Measurements from ENCODE around the gene GAK. TPM values are rescaled to one million over a fixed set of nuclear protein-coding genes. Genes with fewer than 3 reads are reported as not detected.
"Not testable (repeated sequence)": the region's sequence is repeated elsewhere in the genome, so short reads cannot be mapped to it uniquely, and the experiment has no call there.

Gene GAK
- total and polyA plus RNA-seq, 7 donors = 20.9 to 55.8 (median 36.4) TPM

DNA sequence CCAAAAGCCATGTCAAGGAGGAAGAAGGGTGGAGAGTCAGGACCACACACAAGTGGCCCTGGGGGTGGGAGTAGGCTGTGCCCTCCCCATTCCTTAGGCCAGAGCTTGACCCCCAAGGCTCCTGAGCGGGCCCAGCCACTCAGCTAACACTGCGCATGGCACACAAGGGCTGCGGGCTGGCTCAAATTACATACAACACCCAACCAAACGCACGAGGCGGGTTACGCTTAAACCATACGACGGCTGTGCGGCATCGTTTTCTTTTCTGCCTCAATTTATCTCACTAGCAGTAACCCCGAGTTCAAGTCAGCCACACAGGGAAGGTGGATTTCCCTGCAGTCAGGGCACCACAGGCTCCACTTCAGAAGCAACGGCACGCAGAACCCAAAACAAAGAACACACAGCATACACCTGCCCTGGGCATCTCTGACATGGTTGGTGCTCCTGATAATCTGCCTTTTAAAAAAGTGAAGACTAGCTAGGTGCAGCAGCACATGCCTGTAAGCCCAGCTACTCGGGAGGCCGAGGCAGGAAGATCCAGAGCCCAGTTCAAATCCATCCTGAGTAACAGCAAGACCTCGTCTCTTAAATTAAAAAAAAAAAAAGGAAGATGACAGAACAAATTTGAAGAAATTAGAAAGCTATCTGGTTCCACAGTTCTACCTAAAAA, 2.9 kb downstream of the GAK start:
- 86 to 89% (median 88%) methylated on average over 17 of the region's 17 CpGs for WGBS, 3 donors
- no peak for DNase-seq
- intact Hi-C loops (cut with DNase I) = loop anchor here in 1 of 2 donors (10.0 kb wide), 1 partner anchor 144 kb away; no protein-coding TSS in a partner anchor

DNA sequence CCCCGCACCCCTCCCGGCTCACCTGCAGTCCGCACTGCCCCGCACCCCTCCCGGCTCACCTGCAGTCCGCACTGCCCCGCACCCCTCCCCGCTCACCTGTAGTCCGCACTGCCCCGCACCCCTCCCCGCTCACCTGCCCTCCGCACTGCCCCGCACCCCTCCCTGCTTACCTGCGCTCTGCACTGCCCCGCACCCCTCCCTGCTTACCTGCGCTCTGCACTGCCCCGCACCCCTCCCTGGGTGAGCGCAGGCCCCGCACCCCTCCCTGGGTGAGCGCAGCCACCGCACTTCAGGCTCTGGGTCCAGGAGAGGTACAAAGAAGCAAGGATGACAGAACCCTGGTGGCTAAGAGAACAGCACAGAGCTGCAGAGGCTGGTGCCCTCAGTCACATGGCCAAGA, 4.5 kb downstream of the GAK start:
- H3K36me3 ChIP-seq (ENCODE audit: insufficient read depth in 1 of 2, low read depth in 1 of 2); H3K27ac ChIP-seq; H3K4me3 ChIP-seq; DNase-seq; H3K27me3 ChIP-seq (ENCODE audit: insufficient read depth in 3 of 3, low read length in 2 of 3); ATAC-seq; H3K9me3 ChIP-seq: not testable (repeated sequence)
- intact Hi-C loops (cut with DNase I) = loop anchor here in 1 of 2 donors (10.0 kb wide), 1 partner anchor 143 kb away; no protein-coding TSS in a partner anchor
- WGBS, 3 donors = 92 to 94% (median 93%) methylated on average over 19 to 21 of the region's 21 CpGs
- H3K4me1 ChIP-seq = peaks cover 27% of the 10 kb centered on the region

More for the DNA sequence above, 2.9 kb downstream of the GAK start:
- Histone ChIP-seq H3K27ac (no peak overlapping the region), H3K27me3 (ENCODE audit: insufficient read depth in 3 of 3, low read length in 2 of 3) (no peaks in the 10 kb centered on the region), H3K4me1 (peaks cover 34% of the 10 kb centered on the region), H3K4me3 (no peak overlapping the region), H3K9me3 (no peaks in the 10 kb centered on the region), H3K36me3 (ENCODE audit: insufficient read depth in 1 of 2, low read depth in 1 of 2) (no peaks in the 10 kb centered on the region)
- TF ChIP-seq, protein P1, sequence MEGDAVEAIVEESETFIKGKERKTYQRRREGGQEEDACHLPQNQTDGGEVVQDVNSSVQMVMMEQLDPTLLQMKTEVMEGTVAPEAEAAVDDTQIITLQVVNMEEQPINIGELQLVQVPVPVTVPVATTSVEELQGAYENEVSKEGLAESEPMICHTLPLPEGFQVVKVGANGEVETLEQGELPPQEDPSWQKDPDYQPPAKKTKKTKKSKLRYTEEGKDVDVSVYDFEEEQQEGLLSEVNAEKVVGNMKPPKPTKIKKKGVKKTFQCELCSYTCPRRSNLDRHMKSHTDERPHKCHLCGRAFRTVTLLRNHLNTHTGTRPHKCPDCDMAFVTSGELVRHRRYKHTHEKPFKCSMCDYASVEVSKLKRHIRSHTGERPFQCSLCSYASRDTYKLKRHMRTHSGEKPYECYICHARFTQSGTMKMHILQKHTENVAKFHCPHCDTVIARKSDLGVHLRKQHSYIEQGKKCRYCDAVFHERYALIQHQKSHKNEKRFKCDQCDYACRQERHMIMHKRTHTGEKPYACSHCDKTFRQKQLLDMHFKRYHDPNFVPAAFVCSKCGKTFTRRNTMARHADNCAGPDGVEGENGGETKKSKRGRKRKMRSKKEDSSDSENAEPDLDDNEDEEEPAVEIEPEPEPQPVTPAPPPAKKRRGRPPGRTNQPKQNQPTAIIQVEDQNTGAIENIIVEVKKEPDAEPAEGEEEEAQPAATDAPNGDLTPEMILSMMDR (IDR thresholded peaks at IDR 0.05) = no peak
- no peak for ATAC-seq

DNA sequence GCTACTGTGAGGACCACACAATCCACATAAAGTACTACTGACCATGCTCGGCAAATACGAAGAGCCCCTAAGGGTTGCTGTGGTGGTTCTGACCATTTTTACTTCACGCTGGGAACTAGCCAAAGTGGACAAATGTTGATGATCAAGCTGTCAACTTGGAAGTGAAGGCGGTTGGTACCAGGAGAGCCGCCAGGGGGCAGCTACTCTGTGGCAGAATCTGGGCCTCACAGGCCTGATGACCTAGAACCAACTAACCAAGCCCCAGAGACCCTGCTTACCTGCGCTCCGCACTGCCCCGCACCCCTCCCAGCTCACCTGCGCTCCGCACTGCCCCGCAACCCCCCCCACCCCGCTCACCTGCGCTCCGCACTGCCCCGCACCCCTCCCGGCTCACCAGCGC, 5.6 kb downstream of the GAK start:
- Histone ChIP-seq H3K9me3 (no peaks in the 10 kb centered on the region), H3K4me3 (no peak overlapping the region), H3K27ac (no peak overlapping the region), H3K27me3 (ENCODE audit: insufficient read depth in 3 of 3, low read length in 2 of 3) (no peaks in the 10 kb centered on the region), H3K36me3 (ENCODE audit: insufficient read depth in 1 of 2, low read depth in 1 of 2) (no peaks in the 10 kb centered on the region), H3K4me1 (peaks cover 27% of the 10 kb centered on the region)
- intact Hi-C loops (cut with DNase I) = loop anchor here in 1 of 2 donors (10.0 kb wide), 1 partner anchor 142 kb away; no protein-coding TSS in a partner anchor
- TF ChIP-seq, protein P1 (IDR thresholded peaks at IDR 0.05) = no peak
- WGBS, 3 donors = 67 to 85% (median 78%) methylated on average over 9 to 16 of the region's 17 CpGs
- ATAC-seq (no peak), DNase-seq (peak in 1 of 2 donors; percentile 53)

DNA sequence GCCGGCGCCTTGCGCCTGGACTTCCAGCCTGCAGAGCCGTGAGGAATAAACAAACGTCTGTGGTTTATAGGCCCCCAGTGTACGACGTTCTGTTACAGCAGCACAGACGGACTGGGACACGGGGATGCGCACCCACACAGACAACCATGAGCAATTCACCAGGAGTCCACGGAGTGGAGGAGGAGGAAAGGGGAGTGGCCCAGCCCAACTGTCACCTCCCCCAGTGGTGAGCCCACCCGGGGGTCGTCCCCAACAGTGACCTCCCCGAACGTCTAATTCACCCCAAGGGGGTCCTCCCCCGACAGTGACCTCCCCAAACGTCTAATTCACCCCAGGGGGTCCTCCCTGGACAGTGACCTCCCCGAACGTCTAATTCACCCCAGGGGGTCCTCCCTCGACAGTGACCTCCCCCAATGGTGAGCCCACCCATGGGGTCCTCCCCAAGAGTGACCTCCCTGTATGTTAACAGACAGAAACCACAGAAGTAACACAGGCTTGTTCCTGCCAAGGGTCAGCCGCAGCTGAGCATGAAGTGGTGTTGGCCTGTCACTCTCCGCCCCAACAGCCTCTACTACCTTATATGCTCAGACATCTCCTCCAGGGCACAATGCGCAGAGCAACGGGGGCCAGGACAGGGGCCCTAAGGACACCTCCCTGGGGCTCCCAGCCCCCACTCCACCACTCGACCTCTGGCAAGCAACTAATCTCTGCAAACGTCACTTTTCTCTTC, 6.2 kb downstream of the GAK start:
- ATAC-seq (no peak), DNase-seq (no peak)
- Histone ChIP-seq H3K4me3 (no peak overlapping the region), H3K9me3 (no peaks in the 10 kb centered on the region), H3K27ac (no peak overlapping the region), H3K36me3 (ENCODE audit: insufficient read depth in 1 of 2, low read depth in 1 of 2) (no peaks in the 10 kb centered on the region), H3K4me1 (peaks cover 24% of the 10 kb centered on the region), H3K27me3 (ENCODE audit: insufficient read depth in 3 of 3, low read length in 2 of 3) (no peaks in the 10 kb centered on the region)
- intact Hi-C loops (cut with DNase I) = loop anchor here in 1 of 2 donors (10.0 kb wide), 1 partner anchor 141 kb away; no protein-coding TSS in a partner anchor
- TF ChIP-seq, protein P1 (IDR thresholded peaks at IDR 0.05) = no peak
- WGBS, 3 donors = 76 to 83% (median 78%) methylated on average over 26 of the region's 26 CpGs

DNA sequence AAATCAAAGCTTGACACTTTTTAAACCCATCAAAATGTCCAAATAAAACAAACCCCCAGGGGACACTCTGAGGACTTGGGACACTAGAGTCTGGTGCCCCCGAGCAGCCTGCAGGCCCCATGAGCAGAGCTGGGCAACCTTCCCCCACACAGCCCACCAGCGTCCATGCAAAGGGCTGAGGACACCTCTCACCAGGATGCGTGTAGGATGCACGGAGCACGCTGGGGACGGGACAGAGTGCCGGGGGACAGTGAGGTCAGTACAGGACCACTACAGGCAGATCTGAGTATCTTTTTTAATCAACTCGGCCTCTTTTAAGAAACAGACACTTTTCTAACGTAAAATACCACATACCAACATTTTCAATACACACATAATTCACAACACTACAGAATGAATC, 6.9 kb downstream of the GAK start:
- Histone ChIP-seq H3K4me3 (no peak overlapping the region), H3K27ac (no peak overlapping the region), H3K27me3 (ENCODE audit: insufficient read depth in 3 of 3, low read length in 2 of 3) (no peaks in the 10 kb centered on the region), H3K9me3 (no peaks in the 10 kb centered on the region), H3K4me1 (peaks cover 16% of the 10 kb centered on the region), H3K36me3 (ENCODE audit: insufficient read depth in 1 of 2, low read depth in 1 of 2) (no peaks in the 10 kb centered on the region)
- intact Hi-C loops (cut with DNase I) = loop anchor here in 1 of 2 donors (10.0 kb wide), 1 partner anchor 140 kb away; no protein-coding TSS in a partner anchor
- ATAC-seq (no peak), DNase-seq (no peak)
- TF ChIP-seq, protein P1 (IDR thresholded peaks at IDR 0.05) = no peak
- 76 to 81% (median 79%) methylated on average over 9 of the region's 9 CpGs for WGBS, 3 donors
